Gastroesophageal sphincter (tissue), 4 donors: ENCODE results near the gene FOXS1. TPM values are rescaled to one million over a fixed set of nuclear protein-coding genes. Genes with fewer than 3 reads are reported as not detected.
"Not testable (repeated sequence)": the region's sequence is repeated elsewhere in the genome, so short reads cannot be mapped to it uniquely, and the experiment has no call there.

Experiments used
- ATAC-seq: fragments of 150-250 bp; one replicate; pipeline ENCODE4 v1.9.1; 2016; ENCODE audit warnings: mild to moderate bottlenecking, moderate library complexity
- H3K27ac ChIP-seq, 4 donors: fragments of 200-600 bp; sonication (generic) in 3 of 4; 1 replicate in 3 of 4; 2 replicates in 1 of 4; pipeline ENCODE4 v1.5.1; 2016 to 2019
- H3K27me3 ChIP-seq: fragments of 200-600 bp; sonication (generic); one replicate; pipeline ENCODE4 v1.5.1; 2019
- H3K36me3 ChIP-seq, 2 donors: fragments of 200-600 bp; sonication (generic); one replicate each; pipeline ENCODE4 v1.5.1; 2019; ENCODE audit warnings: control low read depth in 1 of 2
- H3K4me1 ChIP-seq, 3 donors: fragments of 200-600 bp; sonication (generic); 1 replicate in 2 of 3; 2 replicates in 1 of 3; pipeline ENCODE4 v1.5.1; 2016 to 2019; ENCODE audit warnings: control low read depth in 2 of 3
- H3K4me3 ChIP-seq, 2 donors: fragments of 200-600 bp; sonication (generic); one replicate each; pipeline ENCODE4 v1.5.1; 2019; ENCODE audit warnings: mild to moderate bottlenecking in 1 of 2, moderate library complexity in 1 of 2
- H3K9me3 ChIP-seq, 3 donors: fragments of 200-600 bp; sonication (generic); one replicate each; pipeline ENCODE4 v1.5.1; 2017 to 2019; ENCODE audit warnings: control low read depth in 2 of 3
- CTCF ChIP-seq, 4 experiments: fragments of 200-600 bp in 2 of 4; fragments of 450-650 bp in 2 of 4; sonication (generic) in 1 of 4; IDR thresholded peaks; one replicate each; pipeline ENCODE4 v1.5.1; 2017 to 2019; ENCODE audit warnings: antibody characterized with exemption in 4 of 4, mild to moderate bottlenecking in 2 of 4, moderate library complexity in 2 of 4
- EP300 ChIP-seq: sonication (generic); formaldehyde crosslinking; IDR thresholded peaks from one replicate; pipeline ENCODE4 v1.6.1; 2017; ENCODE audit warnings: antibody characterized with exemption, mild to moderate bottlenecking
- POLR2A ChIP-seq, 2 donors: fragments of 450-650 bp; IDR thresholded peaks; one replicate each; pipeline ENCODE4 v1.6.1; 2017; ENCODE audit warnings: antibody characterized with exemption in 2 of 2, mild to moderate bottlenecking in 2 of 2, moderate library complexity in 1 of 2
- POLR2AphosphoS5 ChIP-seq: sonication (generic); formaldehyde crosslinking; IDR thresholded peaks from one replicate; pipeline ENCODE4 v1.6.1; 2017; ENCODE audit warnings: antibody characterized with exemption
- WGBS, 2 donors: methylation state at CpG; one replicate each; pipeline ENCODE4 v1.1.5; 2018; ENCODE audit warnings: low coverage in 1 of 2; 5-methylcytosine and 5-hydroxymethylcytosine counted together
- total RNA-seq, 4 donors: library from RNA; depleted of rRNA; stranded (reverse); fragments of >200 nt; gene quantifications; one replicate each; pipeline ENCODE4 v1.1.0, GENCODE V29; 2016

FOXS1 gene
- total RNA-seq, 4 donors from 2014 or later: 0.62 to 3.9 (median 2.3) TPM; not detected in 1

- WGBS, 2 donors: 87 to 100% methylated on average over 1 to 4 of the region's 8 CpGs
- H3K4me3 ChIP-seq: no peak overlapping the region
- no peak overlapping the region for H3K27ac ChIP-seq
- no peak for ATAC-seq
- H3K36me3 ChIP-seq: no peaks in the 10 kb centered on the region
- peaks cover 0 to 11% (median 0%) of the 10 kb centered on the region in 3 donors for H3K4me1 ChIP-seq
- H3K27me3 ChIP-seq: no peaks in the 10 kb centered on the region
- TF ChIP-seq CTCF (IDR thresholded peaks at IDR 0.05): no peak
- TF ChIP-seq POLR2A (IDR thresholded peaks at IDR 0.05): no peak
- TF ChIP-seq POLR2AphosphoS5: no peak
- TF ChIP-seq EP300: no peak
- H3K9me3 ChIP-seq: no peaks in the 10 kb centered on the region
These were observed 14.9 kb downstream of the FOXS1 start for GRCh38 chr20:31830406-31830981.

GRCh38 chr20:31829731-31830130 is 15.7 kb downstream of the FOXS1 start:
- H3K4me3 ChIP-seq: no peak overlapping the region
- ATAC-seq: no peak

GRCh38 chr20:31828016-31828415 is 17.4 kb downstream of the FOXS1 start:
- H3K27me3 ChIP-seq, ATAC-seq, H3K4me1 ChIP-seq, H3K27ac ChIP-seq, H3K36me3 ChIP-seq, H3K9me3 ChIP-seq, H3K4me3 ChIP-seq: not testable (repeated sequence)
- 92 to 100% methylated on average over 2 to 7 of the region's 11 CpGs for WGBS, 2 donors

More at GRCh38 chr20:31829731-31830130, 15.7 kb downstream of the FOXS1 start:
- WGBS, 2 donors: 87% methylated on average over 6 of the region's 6 CpGs; no CpG with 5 or more reads in 1 of the 2 donors
- Histone ChIP-seq H3K9me3 (no peaks in the 10 kb centered on the region), H3K4me1 (peaks cover 0 to 8% (median 0%) of the 10 kb centered on the region in 3 donors), H3K27ac (no peak overlapping the region), H3K36me3 (no peaks in the 10 kb centered on the region), H3K27me3 (no peaks in the 10 kb centered on the region)
- TF ChIP-seq POLR2AphosphoS5 (no peak), EP300 (no peak), CTCF (IDR thresholded peaks at IDR 0.05) (no peak), POLR2A (IDR thresholded peaks at IDR 0.05) (no peak)

- no peaks in the 10 kb centered on the region for H3K27me3 ChIP-seq
- ATAC-seq: no peak
- no peak overlapping the region for H3K27ac ChIP-seq
- H3K36me3 ChIP-seq: no peaks in the 10 kb centered on the region
- no peak overlapping the region for H3K4me3 ChIP-seq
- peaks cover 0 to 14% (median 3%) of the 10 kb centered on the region in 3 donors for H3K4me1 ChIP-seq
- TF ChIP-seq POLR2A (IDR thresholded peaks at IDR 0.05) (no peak), CTCF (IDR thresholded peaks at IDR 0.05) (no peak), POLR2AphosphoS5 (no peak), EP300 (no peak)
- 54 to 80% methylated on average over 1 of the region's 2 CpGs for WGBS, 2 donors
- H3K9me3 ChIP-seq: no peaks in the 10 kb centered on the region
These were observed 18.3 kb downstream of the FOXS1 start for GRCh38 chr20:31827059-31827458.

- no peaks in the 10 kb centered on the region for H3K27me3 ChIP-seq
These were observed 19.3 kb downstream of the FOXS1 start for GRCh38 chr20:31826074-31826473.

More at GRCh38 chr20:31826074-31826473, 19.3 kb downstream of the FOXS1 start:
- no peak for ATAC-seq
- H3K9me3 ChIP-seq: no peaks in the 10 kb centered on the region
- H3K4me1 ChIP-seq: peaks cover 0 to 14% (median 3%) of the 10 kb centered on the region in 3 donors
- H3K27ac ChIP-seq: no peak overlapping the region
- TF ChIP-seq POLR2AphosphoS5 (no peak), CTCF (IDR thresholded peaks at IDR 0.05) (no peak), POLR2A (IDR thresholded peaks at IDR 0.05) (no peak), EP300 (no peak)
- no peaks in the 10 kb centered on the region for H3K36me3 ChIP-seq
- WGBS, 2 donors: 83 to 84% methylated on average over 2 to 5 of the region's 5 CpGs
- H3K4me3 ChIP-seq: no peak overlapping the region
